GM13976 (cell line): ENCODE measurements around the gene BCAS3.

Source experiments
- DNase-seq: peaks from one replicate; pipeline ENCODE4 v3.0.0; 2012; ENCODE audit warnings: low spot score
- in situ Hi-C: fragments of 300-500 bp; cut with MboI; formaldehyde crosslinking; loops from one replicate; pipeline ENCODE4 v1.12.0; 2022; ENCODE audit warnings: low sequenced_read_pairs, mixed read lengths, inconsistent platforms; ENCODE audit not compliant: unreplicated experiment
- TF ChIP-seq, protein P1 (sequence below): IDR thresholded peaks from 2 replicates; pipeline ENCODE4 v1.5.1; 2012; ENCODE audit warnings: borderline replicate concordance, mild to moderate bottlenecking; ENCODE audit not compliant: insufficient read depth; ENCODE audit errors: extremely low read depth, missing control alignments, control extremely low read depth

The BCAS3 gene

GRCh38 chr17:61149106-61149825 lies 471.6 kb downstream of the BCAS3 start:
- TF ChIP-seq, protein P1, sequence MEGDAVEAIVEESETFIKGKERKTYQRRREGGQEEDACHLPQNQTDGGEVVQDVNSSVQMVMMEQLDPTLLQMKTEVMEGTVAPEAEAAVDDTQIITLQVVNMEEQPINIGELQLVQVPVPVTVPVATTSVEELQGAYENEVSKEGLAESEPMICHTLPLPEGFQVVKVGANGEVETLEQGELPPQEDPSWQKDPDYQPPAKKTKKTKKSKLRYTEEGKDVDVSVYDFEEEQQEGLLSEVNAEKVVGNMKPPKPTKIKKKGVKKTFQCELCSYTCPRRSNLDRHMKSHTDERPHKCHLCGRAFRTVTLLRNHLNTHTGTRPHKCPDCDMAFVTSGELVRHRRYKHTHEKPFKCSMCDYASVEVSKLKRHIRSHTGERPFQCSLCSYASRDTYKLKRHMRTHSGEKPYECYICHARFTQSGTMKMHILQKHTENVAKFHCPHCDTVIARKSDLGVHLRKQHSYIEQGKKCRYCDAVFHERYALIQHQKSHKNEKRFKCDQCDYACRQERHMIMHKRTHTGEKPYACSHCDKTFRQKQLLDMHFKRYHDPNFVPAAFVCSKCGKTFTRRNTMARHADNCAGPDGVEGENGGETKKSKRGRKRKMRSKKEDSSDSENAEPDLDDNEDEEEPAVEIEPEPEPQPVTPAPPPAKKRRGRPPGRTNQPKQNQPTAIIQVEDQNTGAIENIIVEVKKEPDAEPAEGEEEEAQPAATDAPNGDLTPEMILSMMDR: no peak
- no peak for DNase-seq
- in situ Hi-C loops: no loop called here

- TF ChIP-seq, protein P1: no peak
- in situ Hi-C loops: no loop called here
- no peak for DNase-seq
Measured at GRCh38 chr17:61149862-61150362, 472.3 kb downstream of the BCAS3 start.

GRCh38 chr17:61150686-61151299 lies 473.1 kb downstream of the BCAS3 start:
- no peak for DNase-seq
- in situ Hi-C loops: no loop called here
- TF ChIP-seq, protein P1: no peak

DNA sequence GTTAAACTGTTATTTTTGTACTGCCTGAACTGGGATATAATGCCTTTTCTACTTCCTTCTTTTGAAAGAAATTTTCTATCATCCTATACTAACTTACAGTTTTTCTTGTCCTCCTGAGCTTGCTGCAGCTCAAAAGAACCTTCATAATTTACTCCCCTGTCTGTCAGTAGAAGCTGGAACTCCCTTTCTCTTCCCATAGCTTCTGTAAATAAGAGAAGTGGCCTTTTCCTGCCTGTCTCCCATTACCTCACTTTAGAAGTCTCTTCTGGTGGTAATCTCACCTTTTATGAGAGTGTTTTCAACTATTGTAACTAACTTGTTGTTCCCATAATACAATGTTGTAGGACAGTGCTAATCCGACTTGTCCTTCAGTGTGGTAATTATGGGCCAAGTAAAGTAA lies 475.2 kb downstream of the BCAS3 start:
- no peak for DNase-seq
- TF ChIP-seq, protein P1: no peak
- in situ Hi-C loops: no loop called here

- TF ChIP-seq, protein P1: no peak
- in situ Hi-C loops: no loop called here
Measured at GRCh38 chr17:61155590-61156237, 478.1 kb downstream of the BCAS3 start.

DNA sequence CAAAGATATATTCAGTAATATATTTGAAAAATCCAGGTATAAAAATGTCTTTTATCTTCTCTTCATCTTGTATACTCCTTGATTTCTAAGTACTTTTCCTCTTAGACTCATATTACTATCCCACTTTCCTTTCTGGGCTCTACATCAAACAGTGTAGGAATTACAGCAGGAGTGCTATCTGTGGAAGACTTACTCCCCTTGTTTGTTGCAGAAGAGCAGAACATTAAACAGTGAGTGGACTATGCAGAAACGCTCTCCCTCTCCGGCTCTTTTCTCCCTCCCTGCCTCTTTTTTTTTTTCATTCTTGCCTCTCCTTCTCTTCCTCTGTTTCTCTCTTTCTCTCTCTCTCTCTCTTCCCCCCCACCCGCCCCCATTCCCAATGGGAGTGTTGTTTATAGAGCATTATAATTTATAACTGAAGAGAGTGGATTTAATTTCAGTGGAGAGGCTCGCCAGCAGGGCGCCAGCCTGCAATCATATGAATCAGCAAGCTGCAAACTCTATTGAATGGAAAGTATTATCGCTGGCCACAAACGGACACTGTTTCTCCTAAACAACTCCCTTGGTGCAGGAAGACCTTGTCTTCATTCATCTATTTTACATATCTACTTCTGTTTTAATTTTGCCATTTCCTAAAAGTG lies 479.7 kb downstream of the BCAS3 start:
- in situ Hi-C loops: no loop called here
- TF ChIP-seq, protein P1: no peak
- no peak for DNase-seq

More at GRCh38 chr17:61155590-61156237, 478.1 kb downstream of the BCAS3 start:
- DNase-seq: no peak
